Neutrophil (primary cell): ENCODE results near the gene RPLP2.

Experiments used
- H3K27ac ChIP-seq: fragments of 200-600 bp; sonication (generic); 2 replicates; pipeline ENCODE4 v1.5.1; 2016; ENCODE audit warnings: mild to moderate bottlenecking, moderate library complexity
- H3K27me3 ChIP-seq: fragments of 200-600 bp; sonication (generic); 2 replicates; pipeline ENCODE4 v1.6.0; 2016; ENCODE audit warnings: mild to moderate bottlenecking
- H3K36me3 ChIP-seq: fragments of 200-600 bp; sonication (generic); 2 replicates; pipeline ENCODE4 v1.5.1; 2017
- H3K4me1 ChIP-seq, 2 experiments: fragments of 200-600 bp in 1 of 2; sonication (generic) in 1 of 2; 1 replicate in 1 of 2; 2 replicates in 1 of 2; pipeline versions ENCODE4 v1.5.1 to v1.6.1; 2013 to 2016; ENCODE audit warnings: low read depth in 1 of 2, low read length in 1 of 2, mild to moderate bottlenecking in 1 of 2, moderate library complexity in 1 of 2; ENCODE audit not compliant: control insufficient read depth in 1 of 2, insufficient read depth in 1 of 2
- H3K4me3 ChIP-seq, 2 experiments: fragments of 200-600 bp in 1 of 2; sonication (generic) in 1 of 2; 1 replicate in 1 of 2; 2 replicates in 1 of 2; pipeline ENCODE4 v1.5.1; 2013 to 2016; ENCODE audit warnings: low read depth in 1 of 2, low read length in 1 of 2, mild to moderate bottlenecking in 1 of 2, moderate library complexity in 1 of 2
- H3K9me3 ChIP-seq: fragments of 200-600 bp; sonication (generic); 2 replicates; pipeline ENCODE4 v1.5.1; 2016
- CTCF ChIP-seq: fragments of 200-600 bp; sonication (generic); IDR thresholded peaks from 2 replicates; pipeline ENCODE4 v1.5.1; 2016; ENCODE audit warnings: antibody characterized with exemption

The RPLP2 gene

GRCh38 chr11:788953-789940 is 20.5 kb upstream of the RPLP2 start:
- no peaks in the 10 kb centered on the region for H3K9me3 ChIP-seq
- no peak overlapping the region for H3K27ac ChIP-seq
- peaks cover 39% of the 10 kb centered on the region for H3K27me3 ChIP-seq
- H3K4me1 ChIP-seq: peaks cover 0 to 2% of the 10 kb centered on the region in 2 experiments
- TF ChIP-seq CTCF: no peak
- H3K4me3 ChIP-seq: no peak overlapping the region
- H3K36me3 ChIP-seq: peaks cover 7% of the 10 kb centered on the region

GRCh38 chr11:789943-790342 is 19.8 kb upstream of the RPLP2 start, which contains the start of gene CEND1:
TSS of gene CEND1 (minus strand) at chr11:790090. CDS start at chr11:788576, 1,514 bp downstream.
- Histone ChIP-seq H3K4me1 (peaks cover 0 to 2% of the 10 kb centered on the region in 2 experiments), H3K9me3 (no peaks in the 10 kb centered on the region), H3K4me3 (no peak within 1 kb of the TSS), H3K36me3 (peaks cover 7% of the 10 kb centered on the region), H3K27ac (no peak within 1 kb of the TSS), H3K27me3 (peaks cover 39% of the 10 kb centered on the region)
- no peak for TF ChIP-seq CTCF

- H3K36me3 ChIP-seq: peaks cover 7% of the 10 kb centered on the region
- H3K27ac ChIP-seq: no peak overlapping the region
- peaks cover 4 to 11% of the 10 kb centered on the region in 2 experiments for H3K4me1 ChIP-seq
- no peak for TF ChIP-seq CTCF
- H3K4me3 ChIP-seq: no peak overlapping the region
- no peaks in the 10 kb centered on the region for H3K9me3 ChIP-seq
- peaks cover 39% of the 10 kb centered on the region for H3K27me3 ChIP-seq
These were observed 18.8 kb upstream of the RPLP2 start for GRCh38 chr11:790721-791564.

GRCh38 chr11:791658-792534 is 17.9 kb upstream of the RPLP2 start:
- TF ChIP-seq CTCF: no peak
- H3K36me3 ChIP-seq: peaks cover 7% of the 10 kb centered on the region
- H3K27me3 ChIP-seq: peaks cover 39% of the 10 kb centered on the region
- no peaks in the 10 kb centered on the region for H3K9me3 ChIP-seq
- H3K4me3 ChIP-seq: no peak overlapping the region
- no peak overlapping the region for H3K27ac ChIP-seq
- peaks cover 12 to 21% of the 10 kb centered on the region in 2 experiments for H3K4me1 ChIP-seq

- peaks cover 39% of the 10 kb centered on the region for H3K27me3 ChIP-seq
- H3K4me1 ChIP-seq: peaks cover 18 to 27% of the 10 kb centered on the region in 2 experiments
- H3K36me3 ChIP-seq: peaks cover 7% of the 10 kb centered on the region
- no peak overlapping the region for H3K4me3 ChIP-seq
- H3K27ac ChIP-seq: no peak overlapping the region
- no peak for TF ChIP-seq CTCF
- no peaks in the 10 kb centered on the region for H3K9me3 ChIP-seq
These were observed 17.3 kb upstream of the RPLP2 start for GRCh38 chr11:792535-792821.
